UCSD-AML1 (cell line): ENCODE measurements around the gene PTGES2.

Experiments used
- DNase-seq: peaks from one replicate; lab custom pipeline; 2025; ENCODE audit not compliant: unreplicated experiment; lab: John Stamatoyannopoulos, UW

PTGES2 gene

GRCh38 chr9:128127568-128127989 is at the start of gene PTGES2:
PTGES2 (minus strand) TSS chr9:128127729; CDS start chr9:128127717, 12 bp downstream.
- DNase-seq = peak; percentile 86

GRCh38 chr9:128175726-128176125 is 48.2 kb upstream of the PTGES2 start:
- DNase-seq = no peak

- DNase-seq = no peak
Measured at GRCh38 chr9:128175102-128175563, 47.6 kb upstream of the PTGES2 start.

- no peak for DNase-seq
Measured at GRCh38 chr9:128174062-128174461, 46.5 kb upstream of the PTGES2 start.

GRCh38 chr9:128169925-128170324 is 42.4 kb upstream of the PTGES2 start:
- no peak for DNase-seq

GRCh38 chr9:128169492-128169891 is 42.0 kb upstream of the PTGES2 start:
- DNase-seq = no peak

GRCh38 chr9:128168731-128169308 is 41.3 kb upstream of the PTGES2 start:
- DNase-seq = no peak

GRCh38 chr9:128167209-128167608 is 39.7 kb upstream of the PTGES2 start:
- no peak for DNase-seq

- no peak for DNase-seq
Measured at GRCh38 chr9:128166169-128166568, 38.6 kb upstream of the PTGES2 start.

GRCh38 chr9:128164307-128164885 is 36.9 kb upstream of the PTGES2 start:
- no peak for DNase-seq

GRCh38 chr9:128163523-128164306 is 36.2 kb upstream of the PTGES2 start:
- DNase-seq = no peak

GRCh38 chr9:128163027-128163515 is 35.5 kb upstream of the PTGES2 start:
- no peak for DNase-seq

- no peak for DNase-seq
Measured at GRCh38 chr9:128162215-128163026, 34.9 kb upstream of the PTGES2 start.

- DNase-seq = no peak
Measured at GRCh38 chr9:128161215-128161902, 33.8 kb upstream of the PTGES2 start.

- no peak for DNase-seq
Measured at GRCh38 chr9:128160603-128160987, 33.1 kb upstream of the PTGES2 start.

GRCh38 chr9:128159784-128160602 is 32.5 kb upstream of the PTGES2 start, which contains the start of gene BBLN:
BBLN (plus strand) TSS chr9:128160265; CDS start chr9:128160408, 143 bp downstream.
- DNase-seq = peak; percentile 94

- peak; percentile 75 for DNase-seq
Measured at GRCh38 chr9:128159522-128159783, 31.9 kb upstream of the PTGES2 start.

- DNase-seq = no peak
Measured at GRCh38 chr9:128155736-128156500, 28.4 kb upstream of the PTGES2 start.
